ENCODE data around the gene LIAS. TPM values are rescaled to one million over a fixed set of nuclear protein-coding genes. Genes with fewer than 3 reads are reported as not detected.
A peak's percentile ranks its signal among the peaks of the same experiment; 100 is the strongest.

The LIAS gene
- total and polyA plus RNA-seq, 2 of the 13 experiments (the other 11 are each of a cell fraction or from before 2014, with no cell fraction given): 16.0 to 16.6 TPM

GRCh38 chr4:39429476-39430334, 29.2 kb upstream of the LIAS start (continued):
- peak; percentile 69 for TF ChIP-seq ATF2 (CRISPR knock-in tag; IDR thresholded peaks at IDR 0.05)
- no peak for TF ChIP-seq GTF3A (CRISPR knock-in tag; conservative IDR thresholded peaks at IDR 0.05)
- no peak for TF ChIP-seq BRCA1 (CRISPR knock-in tag; IDR thresholded peaks at IDR 0.05)
- no peak for TF ChIP-seq MAX (IDR thresholded peaks at IDR 0.05)
- no peak for TF ChIP-seq ZNF563 (CRISPR knock-in tag; IDR thresholded peaks at IDR 0.05)
- peak; percentile 6; the same call in 1 of the 2 replicates for TF ChIP-seq SMC3 (IDR thresholded peaks at IDR 0.05; ENCODE audit: low read length)
- 0 out of 2 replicates have a peak, but pooled peaks have one; percentile 28 for TF ChIP-seq E2F1 (CRISPR knock-in tag; IDR thresholded peaks at IDR 0.05)
- no peak for TF ChIP-seq ZNF572 (CRISPR knock-in tag; IDR thresholded peaks at IDR 0.05)
- TF ChIP-seq BCLAF1 (IDR thresholded peaks at IDR 0.05): no peak
- TF ChIP-seq ZNF329 (CRISPR knock-in tag; IDR thresholded peaks at IDR 0.05; ENCODE audit: low read depth): no peak
- no peak for TF ChIP-seq RFX1 (IDR thresholded peaks at IDR 0.05)
- TF ChIP-seq ZNF709 (CRISPR knock-in tag; IDR thresholded peaks at IDR 0.05): no peak
- TF ChIP-seq PAXIP1 (CRISPR knock-in tag; conservative IDR thresholded peaks at IDR 0.05): peak; percentile 88
- no peak; the same call in 1 of the 2 replicates for TF ChIP-seq ZFY (CRISPR knock-in tag; IDR thresholded peaks at IDR 0.05)
- no peak for TF ChIP-seq ZNF530 (CRISPR knock-in tag; IDR thresholded peaks at IDR 0.05; ENCODE audit: low read depth)
- no peak for TF ChIP-seq HHEX (CRISPR knock-in tag; IDR thresholded peaks at IDR 0.05)
- TF ChIP-seq ZSCAN25 (CRISPR knock-in tag; IDR thresholded peaks at IDR 0.05): no peak
- peak; percentile 80 for TF ChIP-seq CREM (IDR thresholded peaks at IDR 0.05)
- no peak for TF ChIP-seq CREM (CRISPR knock-in tag; IDR thresholded peaks at IDR 0.05)
- no peak for TF ChIP-seq ZNF383 (CRISPR knock-in tag; IDR thresholded peaks at IDR 0.05; ENCODE audit: borderline replicate concordance)
- TF ChIP-seq ZNF691 (CRISPR knock-in tag; IDR thresholded peaks at IDR 0.05; ENCODE audit: borderline replicate concordance, low read depth): no peak

Measured in HepG2 (cell line).